ENCODE results near the gene FOXO3. TPM values are rescaled to one million over a fixed set of nuclear protein-coding genes. Genes with fewer than 3 reads are reported as not detected.

Gene FOXO3
- total RNA-seq, 6 experiments from 2014 or later, result 18.1 to 45.2 (median 23.8) TPM

- intact Hi-C loops (cut with DNase I), result no loop called here
- Histone ChIP-seq H3K4me1 (peaks cover 0 to 85% (median 28%) of the 10 kb centered on the region in 4 donors), H3K36me3 (no peaks in the 10 kb centered on the region), H3K4me3 (no peak overlapping the region), H3K27ac (peak overlapping the region in 2 of 3 donors; percentile 5 to 24), H3K9me3 (no peaks in the 10 kb centered on the region), H3K27me3 (no peaks in the 10 kb centered on the region)
- DNase-seq (no peak), ATAC-seq (no peak)
- 13% methylated on average over 1 of the region's 1 CpG for WGBS (ENCODE audit: insufficient coverage, low coverage, low lambda C conversion rate, missing lambda C conversion rate)
- no peak for TF ChIP-seq POLR2A (IDR thresholded peaks at IDR 0.05)
- TF ChIP-seq, protein P1, sequence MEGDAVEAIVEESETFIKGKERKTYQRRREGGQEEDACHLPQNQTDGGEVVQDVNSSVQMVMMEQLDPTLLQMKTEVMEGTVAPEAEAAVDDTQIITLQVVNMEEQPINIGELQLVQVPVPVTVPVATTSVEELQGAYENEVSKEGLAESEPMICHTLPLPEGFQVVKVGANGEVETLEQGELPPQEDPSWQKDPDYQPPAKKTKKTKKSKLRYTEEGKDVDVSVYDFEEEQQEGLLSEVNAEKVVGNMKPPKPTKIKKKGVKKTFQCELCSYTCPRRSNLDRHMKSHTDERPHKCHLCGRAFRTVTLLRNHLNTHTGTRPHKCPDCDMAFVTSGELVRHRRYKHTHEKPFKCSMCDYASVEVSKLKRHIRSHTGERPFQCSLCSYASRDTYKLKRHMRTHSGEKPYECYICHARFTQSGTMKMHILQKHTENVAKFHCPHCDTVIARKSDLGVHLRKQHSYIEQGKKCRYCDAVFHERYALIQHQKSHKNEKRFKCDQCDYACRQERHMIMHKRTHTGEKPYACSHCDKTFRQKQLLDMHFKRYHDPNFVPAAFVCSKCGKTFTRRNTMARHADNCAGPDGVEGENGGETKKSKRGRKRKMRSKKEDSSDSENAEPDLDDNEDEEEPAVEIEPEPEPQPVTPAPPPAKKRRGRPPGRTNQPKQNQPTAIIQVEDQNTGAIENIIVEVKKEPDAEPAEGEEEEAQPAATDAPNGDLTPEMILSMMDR (IDR thresholded peaks at IDR 0.05), result no peak
Measured at GRCh38 chr6:108581932-108582475, 21.3 kb downstream of the FOXO3 start.

DNA sequence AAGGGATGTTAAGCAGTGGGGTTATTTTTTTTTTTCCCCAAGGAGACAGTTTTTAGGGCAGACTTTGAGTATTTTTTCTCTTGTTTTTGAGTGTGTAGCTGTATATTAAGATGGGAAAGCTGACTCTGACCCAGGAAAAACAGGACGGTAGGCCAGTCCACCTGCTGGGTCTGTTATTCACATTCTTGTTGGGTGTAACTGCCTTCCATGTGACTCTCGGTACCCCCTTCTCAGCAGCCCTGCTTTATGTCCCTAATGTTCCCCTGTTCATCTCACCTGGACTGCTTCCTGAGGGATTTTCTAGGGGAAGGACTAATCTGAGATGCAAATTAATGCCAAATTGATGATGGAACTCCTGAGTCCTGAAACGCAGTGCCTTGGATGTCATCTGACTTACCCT is 21.9 kb downstream of the FOXO3 start:
- H3K27ac ChIP-seq, result peak overlapping the region in 2 of 3 donors; percentile 5 to 24

GRCh38 chr6:108584323-108584722 is 23.6 kb downstream of the FOXO3 start:
- H3K27me3 ChIP-seq, result no peaks in the 10 kb centered on the region
- no peak overlapping the region for H3K4me3 ChIP-seq
- DNase-seq, result no peak
- WGBS (ENCODE audit: insufficient coverage, low coverage, low lambda C conversion rate, missing lambda C conversion rate), result 55% methylated on average over 5 of the region's 5 CpGs
- TF ChIP-seq, protein P1 (IDR thresholded peaks at IDR 0.05), result no peak
- no peak for TF ChIP-seq POLR2A (IDR thresholded peaks at IDR 0.05)
- ATAC-seq, result no peak
- no peak overlapping the region for H3K27ac ChIP-seq
- intact Hi-C loops (cut with DNase I), result no loop called here
- H3K36me3 ChIP-seq, result no peaks in the 10 kb centered on the region
- H3K4me1 ChIP-seq, result peaks cover 0 to 84% (median 33%) of the 10 kb centered on the region in 4 donors
- no peaks in the 10 kb centered on the region for H3K9me3 ChIP-seq

More for the DNA sequence above, 21.9 kb downstream of the FOXO3 start:
- intact Hi-C loops (cut with DNase I), result no loop called here
- no peak for ATAC-seq
- TF ChIP-seq POLR2A (IDR thresholded peaks at IDR 0.05), result no peak
- TF ChIP-seq, protein P1 (IDR thresholded peaks at IDR 0.05), result no peak
- no peak for DNase-seq
- Histone ChIP-seq H3K36me3 (no peaks in the 10 kb centered on the region), H3K9me3 (no peaks in the 10 kb centered on the region), H3K27me3 (no peaks in the 10 kb centered on the region), H3K4me3 (no peak overlapping the region), H3K4me1 (peaks cover 0 to 85% (median 29%) of the 10 kb centered on the region in 4 donors)
- WGBS (ENCODE audit: insufficient coverage, low coverage, low lambda C conversion rate, missing lambda C conversion rate), result 75% methylated on average over 2 of the region's 3 CpGs

DNA sequence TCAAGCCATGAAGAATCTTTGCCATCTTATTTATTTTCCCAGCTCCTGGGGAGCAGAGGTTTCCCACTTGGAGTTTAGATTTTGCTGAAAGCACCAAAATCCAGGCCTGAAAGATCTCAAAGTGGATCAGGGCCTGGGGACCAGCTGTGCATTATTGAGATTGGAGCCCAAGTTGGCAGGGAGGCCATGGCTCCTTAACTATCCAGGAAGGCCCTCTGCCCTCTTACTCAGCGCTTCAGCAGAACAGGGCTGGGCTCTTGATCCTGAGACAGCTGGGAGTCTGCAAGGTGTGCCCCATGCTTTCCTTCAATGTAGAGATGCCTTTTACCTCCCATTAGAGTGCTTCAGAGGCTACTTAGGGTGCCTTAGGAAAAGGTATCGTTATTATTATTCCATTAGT is 24.6 kb downstream of the FOXO3 start:
- Histone ChIP-seq H3K27me3 (no peaks in the 10 kb centered on the region), H3K4me3 (no peak overlapping the region), H3K4me1 (peaks cover 0 to 86% (median 40%) of the 10 kb centered on the region in 4 donors), H3K36me3 (no peaks in the 10 kb centered on the region), H3K27ac (no peak overlapping the region), H3K9me3 (no peaks in the 10 kb centered on the region)
- ATAC-seq (no peak), DNase-seq (no peak)
- 43% methylated on average over 1 of the region's 2 CpGs for WGBS (ENCODE audit: insufficient coverage, low coverage, low lambda C conversion rate, missing lambda C conversion rate)
- intact Hi-C loops (cut with DNase I), result no loop called here
- TF ChIP-seq POLR2A (IDR thresholded peaks at IDR 0.05), result no peak
- TF ChIP-seq, protein P1 (IDR thresholded peaks at IDR 0.05), result no peak

Measured in right lobe of liver (tissue), 6 donors.